Esophagus (tissue), 2 donors: ENCODE results near the gene PDE3B. TPM values are rescaled to one million over a fixed set of nuclear protein-coding genes. Genes with fewer than 3 reads are reported as not detected.
"Not testable (repeated sequence)": the region's sequence is repeated elsewhere in the genome, so short reads cannot be mapped to it uniquely, and the experiment has no call there.

ENCODE experiments used
- H3K27ac ChIP-seq, 2 donors: one replicate each; pipeline ENCODE4 v1.5.1; 2013; ENCODE audit warnings: low read depth in 2 of 2, mild to moderate bottlenecking in 2 of 2, inconsistent platforms in 1 of 2, low read length in 1 of 2, moderate library complexity in 1 of 2
- H3K27me3 ChIP-seq, 2 donors: one replicate each; pipeline ENCODE4 v1.6.1; 2013; ENCODE audit warnings: low read length in 2 of 2, control low read depth in 1 of 2, mild to moderate bottlenecking in 1 of 2; ENCODE audit not compliant: insufficient read depth in 2 of 2, control insufficient read depth in 1 of 2
- H3K36me3 ChIP-seq, 2 donors: one replicate each; pipeline ENCODE4 v1.6.1; 2013; ENCODE audit warnings: low read length in 1 of 2; ENCODE audit not compliant: control insufficient read depth in 2 of 2, insufficient read depth in 2 of 2
- H3K4me1 ChIP-seq, 2 donors: one replicate each; pipeline ENCODE4 v1.6.1; 2013; ENCODE audit warnings: low read length in 1 of 2; ENCODE audit not compliant: control insufficient read depth in 2 of 2, insufficient read depth in 2 of 2
- H3K4me3 ChIP-seq, 2 donors: one replicate each; pipeline ENCODE4 v1.5.1; 2013; ENCODE audit warnings: low read length in 2 of 2, mild to moderate bottlenecking in 2 of 2, low read depth in 1 of 2, moderate library complexity in 1 of 2
- H3K9me3 ChIP-seq, 2 donors: one replicate each; pipeline ENCODE4 v1.6.1; 2013; ENCODE audit warnings: mild to moderate bottlenecking in 2 of 2, low read depth in 1 of 2, low read length in 1 of 2, moderate library complexity in 1 of 2; ENCODE audit not compliant: control insufficient read depth in 2 of 2, insufficient read depth in 1 of 2
- WGBS, 2 donors: extraction: QIAGEN DNeasy Blood & Tissue Kit; methylation state at CpG; one replicate each; pipeline ENCODE4 v1.1.7; 2013; 5-methylcytosine and 5-hydroxymethylcytosine counted together
- polyA plus RNA-seq, 2 donors: library from polyadenylated mRNA; stranded (reverse); fragments of 200-250 nt; gene quantifications; one replicate each; pipeline ENCODE4 v1.2.3, GENCODE V29; 2013
- donor health status: healthy with polysubstance abuse.
- donor health status: Bipolar disorder and iron deficiency.

PDE3B gene
- polyA plus RNA-seq, 2 donors = 0.98 to 1.2 TPM

DNA sequence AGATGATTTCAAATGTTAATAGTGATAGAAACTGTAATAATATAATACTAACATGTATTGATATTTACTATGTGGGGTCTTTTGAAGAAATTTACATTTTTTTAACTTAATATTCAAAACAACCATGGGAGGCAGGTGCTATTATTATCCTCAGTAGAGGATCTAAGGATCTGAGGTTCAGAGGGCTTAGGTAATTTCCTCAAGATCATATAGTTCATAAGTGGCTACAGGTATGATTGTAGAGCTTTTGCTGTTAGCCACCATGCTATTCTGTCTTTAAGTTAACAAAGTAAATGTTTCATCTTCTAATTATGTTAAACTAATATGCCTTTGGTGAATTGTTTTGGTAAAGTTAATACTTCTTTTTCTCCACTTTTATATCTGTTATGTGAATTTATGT, 83.6 kb downstream of the PDE3B start:
- Histone ChIP-seq H3K4me1 (no peaks in the 10 kb centered on the region), H3K4me3 (no peak overlapping the region), H3K36me3 (no peaks in the 10 kb centered on the region), H3K27me3 (no peaks in the 10 kb centered on the region), H3K9me3 (no peaks in the 10 kb centered on the region), H3K27ac (no peak overlapping the region)

- WGBS, 2 donors = 26 to 41% methylated on average over 1 of the region's 1 CpG
- H3K27ac ChIP-seq = no peak overlapping the region
- no peaks in the 10 kb centered on the region for H3K4me1 ChIP-seq
- no peak overlapping the region for H3K4me3 ChIP-seq
- H3K9me3 ChIP-seq = no peaks in the 10 kb centered on the region
- no peaks in the 10 kb centered on the region for H3K36me3 ChIP-seq
- H3K27me3 ChIP-seq = no peaks in the 10 kb centered on the region
Measured at GRCh38 chr11:14727746-14728145, 84.1 kb downstream of the PDE3B start.

- H3K9me3 ChIP-seq, H3K27me3 ChIP-seq, H3K27ac ChIP-seq, H3K4me3 ChIP-seq, H3K36me3 ChIP-seq, H3K4me1 ChIP-seq: not testable (repeated sequence)
- WGBS, 2 donors = 49 to 64% methylated on average over 2 of the region's 2 CpGs
Measured at GRCh38 chr11:14740539-14740938, 96.9 kb downstream of the PDE3B start.

- 72 to 75% methylated on average over 3 of the region's 3 CpGs for whole genome bisulfite sequencing, 2 donors
- Histone ChIP-seq H3K9me3 (no peaks in the 10 kb centered on the region), H3K27me3 (no peaks in the 10 kb centered on the region), H3K4me1 (no peaks in the 10 kb centered on the region), H3K4me3 (no peak overlapping the region), H3K27ac (no peak overlapping the region), H3K36me3 (no peaks in the 10 kb centered on the region)
Measured at GRCh38 chr11:14741195-14741594, 97.6 kb downstream of the PDE3B start.

DNA sequence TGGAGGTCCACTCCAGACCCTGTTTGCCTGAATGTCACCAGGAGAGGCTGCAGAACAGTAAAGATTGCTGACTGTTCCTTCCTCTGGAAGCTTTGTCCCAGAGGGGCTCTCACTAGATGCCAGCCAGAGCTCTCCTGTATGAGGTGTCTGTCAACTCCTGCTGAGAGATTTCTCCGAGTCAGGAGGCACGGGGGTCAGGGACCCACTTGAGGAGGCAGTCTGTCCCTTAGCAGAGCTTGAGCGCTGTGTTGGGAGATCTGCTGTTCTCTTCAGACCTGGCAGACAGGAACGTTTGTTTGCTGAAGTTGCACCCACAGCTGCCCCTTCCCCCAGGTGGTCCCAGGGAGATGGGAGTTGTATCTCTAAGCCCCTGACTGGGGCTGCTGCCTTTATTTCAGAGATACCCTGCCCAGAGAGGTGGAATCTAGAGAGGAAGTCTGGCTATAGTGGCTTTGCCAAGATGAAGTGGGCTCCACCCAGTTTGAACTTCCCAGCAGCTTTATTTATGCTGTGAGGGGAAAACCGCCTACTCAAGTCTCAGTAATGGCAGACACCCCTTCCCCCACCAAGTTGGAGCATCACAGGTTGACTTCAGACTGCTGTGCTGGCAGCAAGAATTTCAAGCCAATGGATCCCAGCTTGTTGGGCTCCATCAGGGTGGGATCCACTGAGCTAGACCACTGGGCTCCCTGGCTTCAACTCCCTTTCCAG, 99.4 kb downstream of the PDE3B start:
- 66 to 72% methylated on average over 5 of the region's 5 CpGs for WGBS, 2 donors
- H3K9me3 ChIP-seq = no peaks in the 10 kb centered on the region
- H3K27ac ChIP-seq = no peak overlapping the region
- H3K27me3 ChIP-seq = no peaks in the 10 kb centered on the region
- H3K4me3 ChIP-seq = no peak overlapping the region
- no peaks in the 10 kb centered on the region for H3K4me1 ChIP-seq
- no peaks in the 10 kb centered on the region for H3K36me3 ChIP-seq

GRCh38 chr11:14743667-14744066, 100.1 kb downstream of the PDE3B start:
- not testable (repeated sequence) for H3K27ac ChIP-seq, H3K9me3 ChIP-seq, H3K36me3 ChIP-seq, H3K4me1 ChIP-seq, H3K4me3 ChIP-seq, H3K27me3 ChIP-seq
- 90 to 91% methylated on average over 6 of the region's 6 CpGs for WGBS, 2 donors

GRCh38 chr11:14746857-14747395, 103.3 kb downstream of the PDE3B start:
- Histone ChIP-seq H3K36me3 (no peaks in the 10 kb centered on the region), H3K27me3 (no peaks in the 10 kb centered on the region), H3K9me3 (no peaks in the 10 kb centered on the region), H3K4me1 (no peaks in the 10 kb centered on the region), H3K4me3 (no peak overlapping the region), H3K27ac (no peak overlapping the region)
- WGBS, 2 donors = 90 to 91% methylated on average over 3 of the region's 3 CpGs

DNA sequence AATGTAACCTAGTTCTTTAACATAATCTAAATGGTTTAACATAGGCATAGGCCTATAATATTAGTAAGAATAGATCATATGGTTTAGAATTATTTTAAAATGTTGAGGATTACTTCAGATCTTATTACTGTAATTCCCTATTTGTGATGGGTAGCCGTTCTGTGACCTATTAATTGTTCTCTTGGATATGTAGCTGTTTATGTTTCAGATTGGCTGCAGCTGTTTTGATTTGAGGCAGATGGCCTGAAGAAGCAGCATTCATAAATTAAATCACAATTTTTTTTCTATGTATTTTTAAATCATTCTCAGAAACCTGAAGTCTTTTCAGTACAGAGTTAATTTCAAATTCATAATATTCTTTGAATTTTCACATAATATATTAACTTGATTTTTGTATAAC, 104.5 kb downstream of the PDE3B start:
- Histone ChIP-seq H3K36me3 (no peaks in the 10 kb centered on the region), H3K4me3 (no peak overlapping the region), H3K27ac (no peak overlapping the region), H3K9me3 (no peaks in the 10 kb centered on the region), H3K4me1 (no peaks in the 10 kb centered on the region), H3K27me3 (no peaks in the 10 kb centered on the region)
- 45 to 69% methylated on average over 1 of the region's 1 CpG for WGBS, 2 donors

DNA sequence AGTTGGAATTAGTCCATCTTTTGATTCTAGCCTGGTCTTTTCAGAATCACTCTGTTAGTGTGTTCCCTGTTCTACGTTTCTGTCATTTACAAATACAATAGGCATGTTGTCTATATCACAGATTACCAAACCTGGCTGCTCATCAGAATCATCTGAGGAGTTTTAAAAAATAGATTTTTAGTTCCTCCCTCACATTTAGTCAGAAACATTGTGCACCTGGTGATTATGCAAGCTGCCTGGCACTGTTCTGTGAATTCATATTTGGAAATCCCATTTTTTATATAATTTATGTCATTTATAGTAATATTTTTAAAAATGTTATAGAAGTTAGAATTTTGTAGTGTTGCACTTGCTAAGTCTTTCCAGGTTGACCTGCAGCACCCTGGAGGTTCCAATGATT, 107.3 kb downstream of the PDE3B start:
- no peaks in the 10 kb centered on the region for H3K27me3 ChIP-seq
- H3K4me1 ChIP-seq = no peaks in the 10 kb centered on the region
- no peaks in the 10 kb centered on the region for H3K36me3 ChIP-seq
- 47 to 52% methylated on average over 1 of the region's 1 CpG for WGBS, 2 donors
- H3K4me3 ChIP-seq = no peak overlapping the region
- no peaks in the 10 kb centered on the region for H3K9me3 ChIP-seq
- H3K27ac ChIP-seq = no peak overlapping the region

DNA sequence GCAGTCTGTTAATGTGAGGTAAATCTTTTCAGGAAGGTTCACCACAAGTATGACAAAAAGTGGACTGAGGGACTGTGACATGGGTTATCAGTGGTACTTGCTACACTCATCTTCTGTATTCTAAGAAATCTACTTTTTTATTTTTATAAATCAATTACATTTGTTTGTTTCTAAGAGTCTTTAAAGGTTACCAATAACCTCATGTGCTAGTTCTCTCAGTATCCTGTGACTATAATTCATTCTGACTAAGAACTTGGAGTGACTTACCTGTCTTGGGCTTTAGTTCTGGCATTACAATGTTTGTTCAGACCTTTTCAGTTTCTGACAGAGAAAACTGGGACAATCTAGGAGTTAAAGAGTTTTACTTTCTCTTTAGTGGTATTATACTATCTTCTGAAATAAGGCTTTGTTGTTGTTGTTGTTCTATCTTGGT, 108.4 kb downstream of the PDE3B start:
- H3K27ac ChIP-seq = no peak overlapping the region
- H3K27me3 ChIP-seq = no peaks in the 10 kb centered on the region
- no peaks in the 10 kb centered on the region for H3K9me3 ChIP-seq
- no peak overlapping the region for H3K4me3 ChIP-seq
- H3K4me1 ChIP-seq = no peaks in the 10 kb centered on the region
- no peaks in the 10 kb centered on the region for H3K36me3 ChIP-seq
